OCI-LY7 (cell line): ENCODE results near the gene CELF6. TPM values are rescaled to one million over a fixed set of nuclear protein-coding genes. Genes with fewer than 3 reads are reported as not detected.

Experiments used
- BruUV-seq: library from RNA; stranded (reverse); fragments of 400-500 nt; replicated peaks from 2 replicates; lab custom pipeline; 2021; lab: Mats Ljungman, UMichigan
- CTCF ChIA-PET: fragments of 300-600 bp; sonication (Branson Sonifier 250); formaldehyde crosslinking; loops from one replicate; lab custom pipeline; 2022; ENCODE audit warnings: antibody characterized with exemption; ENCODE audit not compliant: unreplicated experiment; lab: Charles Lee
- POLR2A ChIA-PET: fragments of 300-600 bp; sonication (Branson Sonifier 250); formaldehyde crosslinking; loops from one replicate; lab custom pipeline; 2022; ENCODE audit warnings: antibody characterized with exemption; lab: Charles Lee
- DNase-seq: peaks from one replicate; pipeline ENCODE4 v3.0.0-alpha.2; 2015; ENCODE audit warnings: low spot score
- H2AFZ ChIP-seq: fragments of 200-600 bp; sonication (generic), shearing (Covaris generic); 2 replicates; pipeline ENCODE4 v1.6.1; 2014; ENCODE audit warnings: mild to moderate bottlenecking, antibody characterized with exemption, low read length, moderate library complexity
- H3K27ac ChIP-seq: fragments of 200-600 bp; sonication (generic); 2 replicates; pipeline ENCODE4 v1.5.1; 2014; ENCODE audit warnings: mixed run types, low read depth, mild to moderate bottlenecking, moderate library complexity, low read length, inconsistent platforms; ENCODE audit not compliant: poor library complexity, severe bottlenecking
- H3K36me3 ChIP-seq: fragments of 200-600 bp; sonication (generic); 2 replicates; pipeline ENCODE4 v1.6.1; 2014; ENCODE audit warnings: mild to moderate bottlenecking, antibody characterized with exemption, low read length, moderate library complexity, mixed read lengths; ENCODE audit not compliant: insufficient read depth
- H3K4me1 ChIP-seq: fragments of 200-600 bp; sonication (generic); 2 replicates; pipeline ENCODE4 v1.5.1; 2014; ENCODE audit warnings: mild to moderate bottlenecking, low read length; ENCODE audit not compliant: insufficient read depth, poor library complexity, severe bottlenecking
- H3K4me2 ChIP-seq: fragments of 200-600 bp; sonication (generic); 2 replicates; pipeline ENCODE4 v1.6.1; 2014; ENCODE audit warnings: mild to moderate bottlenecking, low read length
- H3K4me3 ChIP-seq: fragments of 200-600 bp; sonication (generic); 2 replicates; pipeline ENCODE4 v1.5.1; 2014; ENCODE audit warnings: mild to moderate bottlenecking, low read depth, low read length; ENCODE audit not compliant: poor library complexity, severe bottlenecking
- H3K79me2 ChIP-seq: fragments of 200-600 bp; sonication (generic); 2 replicates; pipeline ENCODE4 v1.6.1; 2016; ENCODE audit warnings: low read depth, mild to moderate bottlenecking, low read length, moderate library complexity, mixed read lengths; ENCODE audit not compliant: insufficient read depth
- H3K9me2 ChIP-seq: fragments of 200-600 bp; sonication (generic); 2 replicates; pipeline ENCODE4 v1.6.1; 2016; ENCODE audit warnings: mild to moderate bottlenecking, low read length, mixed read lengths; ENCODE audit not compliant: insufficient read depth
- H3K9me3 ChIP-seq: fragments of 200-600 bp; sonication (generic); 2 replicates; pipeline ENCODE4 v1.6.1; 2014; ENCODE audit warnings: mild to moderate bottlenecking, mixed run types, low read length, mixed read lengths
- H4K20me1 ChIP-seq: fragments of 200-600 bp; sonication (generic); 2 replicates; pipeline ENCODE4 v1.6.1; 2014; ENCODE audit warnings: mild to moderate bottlenecking, antibody characterized with exemption, low read length, moderate library complexity, mixed read lengths; ENCODE audit not compliant: insufficient read depth
- EZH2phosphoT487 ChIP-seq: fragments of 200-600 bp; sonication (generic); IDR thresholded peaks from 2 replicates; pipeline ENCODE4 v1.6.1; 2018; ENCODE audit warnings: low read depth, borderline replicate concordance, mild to moderate bottlenecking, mixed run types, antibody characterized with exemption, low read length, moderate library complexity, mixed read lengths
- intact Hi-C: fragments of 100-400 bp; cut with micrococcal nuclease; formaldehyde crosslinking; loops from one replicate; pipeline ENCODE4 v1.10.0; 2022; ENCODE audit not compliant: unreplicated experiment
- total RNA-seq, 2 experiments: library from RNA; depleted of rRNA in 1 of 2; stranded (reverse); fragments of >200 nt in 1 of 2; shearing (Covaris generic) in 1 of 2; gene quantifications; 2 replicates each; pipeline ENCODE4 v1.2.3, GENCODE V29; 2014 to 2022
- TF ChIP-seq, protein P1 (sequence below): fragments of 200-600 bp; sonication (generic); conservative IDR thresholded peaks from 2 replicates; pipeline ENCODE4 v1.5.1; 2014; ENCODE audit warnings: mild to moderate bottlenecking, antibody characterized with exemption, low read length, moderate library complexity, mixed read lengths

Gene CELF6
- total RNA-seq, 2 experiments from 2014 or later = 0.78 to 0.79 TPM

DNA sequence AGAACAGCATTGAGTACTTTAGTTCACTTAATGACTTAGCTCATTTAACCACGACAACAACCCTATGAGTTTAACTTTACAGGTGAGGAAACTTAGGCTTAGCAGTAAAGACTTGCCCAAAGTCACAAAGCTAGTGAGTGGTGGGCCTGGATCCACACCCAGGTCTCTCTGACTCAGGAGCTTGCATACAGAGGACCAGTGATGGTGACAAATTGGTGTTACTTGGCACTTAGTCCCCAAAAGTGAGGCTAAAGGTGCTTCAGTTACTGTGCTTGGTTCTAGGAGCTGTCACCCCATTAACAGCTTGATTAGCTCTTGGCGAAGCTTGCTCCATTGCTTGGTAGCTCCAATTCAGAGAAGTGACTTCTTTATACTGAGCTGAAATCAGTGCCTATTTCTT, 6.1 kb downstream of the CELF6 start:
- no peaks in the 10 kb centered on the region for H3K9me2 ChIP-seq
- H3K4me3 ChIP-seq = no peak overlapping the region
- intact Hi-C loops = loop anchor here (2.0 to 10.0 kb wide), 4 partner anchors 219 to 771 kb away; no protein-coding TSS in a partner anchor
- H2AFZ ChIP-seq = no peak overlapping the region
- ChIA-PET POLR2A (interaction anchor here (0.6 to 0.9 kb wide), 2 partner anchors 41 to 265 kb away, joined by 3 to 4 read pairs; no protein-coding TSS in a partner anchor), CTCF (no interaction called here)
- no peak for DNase-seq
- no TSS peak for BruUV-seq
- H3K9me3 ChIP-seq = no peaks in the 10 kb centered on the region
- no peaks in the 10 kb centered on the region for H3K79me2 ChIP-seq
- no peaks in the 10 kb centered on the region for H3K36me3 ChIP-seq
- no peak for TF ChIP-seq EZH2phosphoT487
- TF ChIP-seq, protein P1, sequence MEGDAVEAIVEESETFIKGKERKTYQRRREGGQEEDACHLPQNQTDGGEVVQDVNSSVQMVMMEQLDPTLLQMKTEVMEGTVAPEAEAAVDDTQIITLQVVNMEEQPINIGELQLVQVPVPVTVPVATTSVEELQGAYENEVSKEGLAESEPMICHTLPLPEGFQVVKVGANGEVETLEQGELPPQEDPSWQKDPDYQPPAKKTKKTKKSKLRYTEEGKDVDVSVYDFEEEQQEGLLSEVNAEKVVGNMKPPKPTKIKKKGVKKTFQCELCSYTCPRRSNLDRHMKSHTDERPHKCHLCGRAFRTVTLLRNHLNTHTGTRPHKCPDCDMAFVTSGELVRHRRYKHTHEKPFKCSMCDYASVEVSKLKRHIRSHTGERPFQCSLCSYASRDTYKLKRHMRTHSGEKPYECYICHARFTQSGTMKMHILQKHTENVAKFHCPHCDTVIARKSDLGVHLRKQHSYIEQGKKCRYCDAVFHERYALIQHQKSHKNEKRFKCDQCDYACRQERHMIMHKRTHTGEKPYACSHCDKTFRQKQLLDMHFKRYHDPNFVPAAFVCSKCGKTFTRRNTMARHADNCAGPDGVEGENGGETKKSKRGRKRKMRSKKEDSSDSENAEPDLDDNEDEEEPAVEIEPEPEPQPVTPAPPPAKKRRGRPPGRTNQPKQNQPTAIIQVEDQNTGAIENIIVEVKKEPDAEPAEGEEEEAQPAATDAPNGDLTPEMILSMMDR = no peak
- H3K4me2 ChIP-seq = no peak overlapping the region
- no peaks in the 10 kb centered on the region for H3K4me1 ChIP-seq
- no peak overlapping the region for H3K27ac ChIP-seq
- H4K20me1 ChIP-seq = no peaks in the 10 kb centered on the region

DNA sequence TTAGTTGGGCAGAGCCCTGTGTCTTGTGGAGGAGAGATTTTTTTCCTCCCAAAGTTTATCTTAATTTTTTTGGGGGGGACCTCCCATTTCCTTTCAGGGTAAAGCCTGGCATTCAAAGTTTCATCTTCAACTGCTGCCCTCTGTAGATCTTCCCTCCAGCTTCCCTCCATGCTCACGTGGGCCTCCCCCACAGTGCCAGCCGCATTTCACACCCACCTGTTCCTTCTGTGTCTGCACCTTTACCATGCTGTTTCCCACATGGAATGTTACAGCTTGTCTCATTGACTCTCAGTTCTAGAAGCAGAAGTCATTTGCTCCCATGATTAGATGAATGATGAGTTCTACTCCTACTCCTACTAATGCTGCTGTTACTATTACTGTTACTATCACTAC, 6.5 kb downstream of the CELF6 start:
- Histone ChIP-seq H2AFZ (no peak overlapping the region), H3K36me3 (no peaks in the 10 kb centered on the region), H3K79me2 (no peaks in the 10 kb centered on the region), H3K27ac (no peak overlapping the region), H3K4me2 (no peak overlapping the region), H3K4me1 (no peaks in the 10 kb centered on the region), H3K4me3 (no peak overlapping the region), H3K9me3 (no peaks in the 10 kb centered on the region), H3K9me2 (no peaks in the 10 kb centered on the region), H4K20me1 (no peaks in the 10 kb centered on the region)
- TF ChIP-seq, protein P1 = no peak
- no peak for TF ChIP-seq EZH2phosphoT487
- BruUV-seq = no TSS peak
- ChIA-PET POLR2A (interaction anchor here (0.6 to 0.9 kb wide), 4 partner anchors 14 to 266 kb away, joined by 3 to 5 read pairs (median 4); no protein-coding TSS in a partner anchor), CTCF (no interaction called here)
- no peak for DNase-seq
- intact Hi-C loops = loop anchor here (2.0 to 10.0 kb wide), 4 partner anchors 219 to 771 kb away; no protein-coding TSS in a partner anchor

DNA sequence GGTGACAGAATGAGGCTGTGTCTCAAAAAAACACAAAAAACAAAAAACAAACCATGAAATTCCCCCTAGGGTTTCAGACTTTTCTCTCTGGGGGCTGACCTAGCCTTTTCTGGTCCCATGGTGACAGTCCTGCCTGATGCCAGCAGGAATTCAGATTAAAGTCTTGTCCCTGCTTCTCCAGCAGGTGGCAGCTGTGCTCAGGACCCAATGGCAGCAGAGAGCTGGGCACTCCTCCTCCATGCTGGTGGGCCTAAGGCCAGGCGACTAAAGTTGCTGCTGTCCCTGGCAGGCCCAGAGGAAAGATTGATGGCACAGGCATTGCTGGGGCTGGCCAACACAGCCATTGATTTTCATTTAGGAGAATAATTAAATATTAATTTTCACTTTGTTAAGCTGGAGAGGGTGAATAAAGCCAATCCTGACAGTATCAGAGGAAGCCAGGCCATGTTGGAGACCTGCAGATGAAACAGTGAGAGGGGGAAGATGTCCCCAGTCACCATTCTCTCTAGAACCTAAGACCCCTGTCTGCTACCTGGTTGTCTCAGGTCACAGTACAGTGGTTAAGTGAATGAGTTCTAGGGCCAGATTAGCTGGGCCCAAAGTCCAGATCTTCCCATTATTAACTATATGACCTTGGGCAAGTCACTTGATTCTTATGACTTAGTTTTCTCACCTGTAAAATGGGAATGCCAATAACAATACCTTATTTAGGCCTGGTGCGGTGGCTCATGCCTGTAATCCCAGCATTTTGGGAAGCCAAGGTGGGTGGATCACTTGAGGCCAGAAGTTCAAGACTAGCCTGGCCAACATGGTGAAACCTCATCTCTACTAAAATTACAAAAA, 7.1 kb downstream of the CELF6 start:
- no peaks in the 10 kb centered on the region for H3K9me3 ChIP-seq
- ChIA-PET POLR2A (interaction anchor here (0.6 kb wide), 3 partner anchors 15 to 54 kb away, joined by 3 to 5 read pairs (median 4); no protein-coding TSS in a partner anchor), CTCF (no interaction called here)
- no peaks in the 10 kb centered on the region for H3K4me1 ChIP-seq
- no peak overlapping the region for H2AFZ ChIP-seq
- no peak overlapping the region for H3K4me3 ChIP-seq
- peak; percentile 69 for DNase-seq
- H3K79me2 ChIP-seq = no peaks in the 10 kb centered on the region
- intact Hi-C loops = loop anchor here (2.0 to 10.0 kb wide), 4 partner anchors 220 to 772 kb away; no protein-coding TSS in a partner anchor
- H3K27ac ChIP-seq = no peak overlapping the region
- H3K4me2 ChIP-seq = no peak overlapping the region
- no peaks in the 10 kb centered on the region for H3K36me3 ChIP-seq
- H4K20me1 ChIP-seq = no peaks in the 10 kb centered on the region
- BruUV-seq = no TSS peak
- no peaks in the 10 kb centered on the region for H3K9me2 ChIP-seq
- no peak for TF ChIP-seq EZH2phosphoT487
- TF ChIP-seq, protein P1 = peak; percentile 83
